Esophagus squamous epithelium (tissue), 5 donors: ENCODE results near the gene TRPV3. TPM values are rescaled to one million over a fixed set of nuclear protein-coding genes. Genes with fewer than 3 reads are reported as not detected.

ENCODE experiments used
- DNase-seq: peaks from one replicate; lab custom pipeline; 2025; lab: John Stamatoyannopoulos, UW
- H3K27ac ChIP-seq, 4 donors: fragments of 200-600 bp; sonication (generic); one replicate each; pipeline ENCODE4 v1.5.1; 2016 to 2019; ENCODE audit warnings: mild to moderate bottlenecking in 1 of 4
- H3K27me3 ChIP-seq, 4 donors: fragments of 200-600 bp; sonication (generic); 1 replicate in 3 of 4; 2 replicates in 1 of 4; pipeline versions ENCODE4 v1.5.1 to v1.6.0; 2017 to 2021; ENCODE audit warnings: antibody characterized with exemption in 1 of 4
- H3K36me3 ChIP-seq, 3 donors: fragments of 200-600 bp; sonication (generic); one replicate each; pipeline ENCODE4 v1.5.1; 2016 to 2019
- H3K4me1 ChIP-seq, 3 donors: fragments of 200-600 bp; sonication (generic); one replicate each; pipeline ENCODE4 v1.5.1; 2017 to 2019
- H3K4me3 ChIP-seq, 4 donors: fragments of 200-600 bp; sonication (generic); 1 replicate in 3 of 4; 2 replicates in 1 of 4; pipeline ENCODE4 v1.5.1; 2016 to 2019; ENCODE audit warnings: mild to moderate bottlenecking in 2 of 4, moderate library complexity in 1 of 4
- H3K9me3 ChIP-seq, 3 donors: fragments of 200-600 bp; sonication (generic); one replicate each; pipeline ENCODE4 v1.5.1; 2016 to 2019
- CTCF ChIP-seq, 6 experiments: fragments of 450-650 bp in 4 of 6; fragments of 200-600 bp in 2 of 6; sonication (generic) in 2 of 6; IDR thresholded peaks; one replicate each; pipeline ENCODE4 v1.5.1; 2016 to 2019; ENCODE audit warnings: antibody characterized with exemption in 6 of 6, mild to moderate bottlenecking in 4 of 6, moderate library complexity in 4 of 6
- POLR2A ChIP-seq, 4 donors: fragments of 450-650 bp; IDR thresholded peaks; one replicate each; pipeline ENCODE4 v1.6.1; 2017; ENCODE audit warnings: antibody characterized with exemption in 4 of 4, mild to moderate bottlenecking in 4 of 4, moderate library complexity in 3 of 4
- WGBS, 2 donors: methylation state at CpG; one replicate each; pipeline ENCODE4 v1.1.5; 2018; 5-methylcytosine and 5-hydroxymethylcytosine counted together
- intact Hi-C: fragments of 100-400 bp; cut with DNase I; formaldehyde crosslinking; loops from one replicate; pipeline ENCODE4 v1.15.0; 2022
- total RNA-seq, 4 donors: library from RNA; depleted of rRNA; stranded (reverse); fragments of >200 nt; gene quantifications; one replicate each; pipeline ENCODE4 v1.1.0, GENCODE V29; 2016
- donor health status: DM: yes; HTN: yes; CAD: no.

Gene TRPV3
- total RNA-seq, 4 donors from 2014 or later = 0.76 to 1.8 (median 0.99) TPM; not detected in 1

- H3K4me3 ChIP-seq = no peak overlapping the region
- intact Hi-C loops = no loop called here
- 75 to 86% methylated on average over 4 to 8 of the region's 14 CpGs for WGBS, 2 donors
These were observed 29.2 kb downstream of the TRPV3 start for GRCh38 chr17:3528403-3528851.

GRCh38 chr17:3527896-3528295 is 29.7 kb downstream of the TRPV3 start:
- H3K4me1 ChIP-seq = peaks cover 0 to 18% (median 0%) of the 10 kb centered on the region in 3 donors
- no peak overlapping the region for H3K27ac ChIP-seq
- TF ChIP-seq POLR2A (IDR thresholded peaks at IDR 0.05) = no peak
- TF ChIP-seq CTCF (IDR thresholded peaks at IDR 0.05) = no peak
- H3K4me3 ChIP-seq = no peak overlapping the region
- no peaks in the 10 kb centered on the region for H3K36me3 ChIP-seq
- intact Hi-C loops = no loop called here
- H3K9me3 ChIP-seq = no peaks in the 10 kb centered on the region
- WGBS, 2 donors = 68 to 88% methylated on average over 2 to 8 of the region's 8 CpGs
- peaks cover 0 to 20% (median 0%) of the 10 kb centered on the region in 4 donors for H3K27me3 ChIP-seq
- no peak for DNase-seq

More at GRCh38 chr17:3528403-3528851, 29.2 kb downstream of the TRPV3 start:
- H3K27me3 ChIP-seq = peaks cover 0 to 22% (median 0%) of the 10 kb centered on the region in 4 donors
- no peak for DNase-seq
- no peaks in the 10 kb centered on the region for H3K36me3 ChIP-seq
- no peak overlapping the region for H3K27ac ChIP-seq
- no peaks in the 10 kb centered on the region for H3K9me3 ChIP-seq
- H3K4me1 ChIP-seq = peaks cover 0 to 18% (median 0%) of the 10 kb centered on the region in 3 donors
- TF ChIP-seq POLR2A (IDR thresholded peaks at IDR 0.05) (no peak), CTCF (IDR thresholded peaks at IDR 0.05) (no peak)

- Histone ChIP-seq H3K27ac (no peak overlapping the region), H3K4me3 (no peak overlapping the region), H3K4me1 (peaks cover 0 to 18% (median 0%) of the 10 kb centered on the region in 3 donors), H3K27me3 (peaks cover 0 to 16% (median 0%) of the 10 kb centered on the region in 4 donors), H3K9me3 (no peaks in the 10 kb centered on the region), H3K36me3 (no peaks in the 10 kb centered on the region)
- no peak for DNase-seq
- TF ChIP-seq POLR2A (IDR thresholded peaks at IDR 0.05) (no peak), CTCF (IDR thresholded peaks at IDR 0.05) (no peak)
- intact Hi-C loops = no loop called here
- 86 to 90% methylated on average over 5 of the region's 5 CpGs for WGBS, 2 donors
These were observed 30.1 kb downstream of the TRPV3 start for GRCh38 chr17:3527468-3527867.

GRCh38 chr17:3526971-3527370 is 30.6 kb downstream of the TRPV3 start:
- WGBS, 2 donors = 76 to 94% methylated on average over 10 of the region's 10 CpGs
- intact Hi-C loops = no loop called here
- no peaks in the 10 kb centered on the region for H3K36me3 ChIP-seq
- DNase-seq = no peak
- no peak overlapping the region for H3K4me3 ChIP-seq
- peaks cover 0 to 18% (median 0%) of the 10 kb centered on the region in 3 donors for H3K4me1 ChIP-seq
- no peak for TF ChIP-seq CTCF (IDR thresholded peaks at IDR 0.05)
- no peak for TF ChIP-seq POLR2A (IDR thresholded peaks at IDR 0.05)
- no peak overlapping the region for H3K27ac ChIP-seq
- peaks cover 0 to 11% (median 0%) of the 10 kb centered on the region in 4 donors for H3K27me3 ChIP-seq
- no peaks in the 10 kb centered on the region for H3K9me3 ChIP-seq

GRCh38 chr17:3526491-3526890 is 31.1 kb downstream of the TRPV3 start:
- Histone ChIP-seq H3K4me3 (no peak overlapping the region), H3K27me3 (peaks cover 0 to 6% (median 0%) of the 10 kb centered on the region in 4 donors), H3K9me3 (no peaks in the 10 kb centered on the region), H3K36me3 (no peaks in the 10 kb centered on the region), H3K4me1 (peaks cover 0 to 18% (median 0%) of the 10 kb centered on the region in 3 donors), H3K27ac (no peak overlapping the region)
- intact Hi-C loops = no loop called here
- TF ChIP-seq CTCF (IDR thresholded peaks at IDR 0.05) (no peak), POLR2A (IDR thresholded peaks at IDR 0.05) (no peak)
- DNase-seq = no peak
- 92 to 96% methylated on average over 6 to 10 of the region's 12 CpGs for WGBS, 2 donors
